Dendritic cell treated with granulocyte-macrophage colony-stimulating factor and Interleukin-4, amounts not matched to agents 40 ng/mL and 50 ng/mL, for 4 days (primary cell): Measurements from ENCODE around the gene RCBTB2.
A peak's percentile ranks its signal among the peaks of the same experiment; 100 is the strongest.
"Not testable (repeated sequence)": the region's sequence is repeated elsewhere in the genome, so short reads cannot be mapped to it uniquely, and the experiment has no call there.

Experiments used
- H3K27ac Mint-ChIP-seq: one replicate; pipeline ENCODE4 v1.8.0; 2022; ENCODE audit warnings: mild to moderate bottlenecking, mixed read lengths
- H3K27me3 Mint-ChIP-seq: one replicate; pipeline ENCODE4 v1.8.0; 2022; ENCODE audit warnings: mild to moderate bottlenecking, mixed read lengths
- H3K36me3 Mint-ChIP-seq: one replicate; pipeline ENCODE4 v1.8.0; 2022; ENCODE audit warnings: low read depth, mixed read lengths
- H3K4me1 Mint-ChIP-seq: one replicate; pipeline ENCODE4 v1.8.0; 2022; ENCODE audit warnings: low read depth, mixed read lengths
- H3K4me3 Mint-ChIP-seq: one replicate; pipeline ENCODE4 v1.8.0; 2022; ENCODE audit warnings: mild to moderate bottlenecking, moderate library complexity, mixed read lengths
- H3K9me3 Mint-ChIP-seq: one replicate; pipeline ENCODE4 v1.8.0; 2022; ENCODE audit warnings: mixed read lengths
- intact Hi-C: fragments of 100-400 bp; cut with micrococcal nuclease; formaldehyde crosslinking; loops from one replicate; pipeline ENCODE4 v1.15.0; 2022

RCBTB2 gene

GRCh38 chr13:48457578-48458242 lies 75.2 kb downstream of the RCBTB2 start:
- peaks cover 86% of the 10 kb centered on the region for H3K36me3 Mint-ChIP-seq
- peak overlapping the region; percentile 8 for H3K27ac Mint-ChIP-seq
- peaks cover 20% of the 10 kb centered on the region for H3K9me3 Mint-ChIP-seq
- H3K4me1 Mint-ChIP-seq: peaks cover 8% of the 10 kb centered on the region
- H3K4me3 Mint-ChIP-seq: no peak overlapping the region
- intact Hi-C loops: no loop called here
- H3K27me3 Mint-ChIP-seq: no peaks in the 10 kb centered on the region

- intact Hi-C loops: no loop called here
- Mint-ChIP-seq H3K9me3 (peaks cover 22% of the 10 kb centered on the region), H3K27ac (no peak overlapping the region), H3K4me3 (no peak overlapping the region), H3K36me3 (peaks cover 88% of the 10 kb centered on the region), H3K4me1 (peaks cover 8% of the 10 kb centered on the region), H3K27me3 (no peaks in the 10 kb centered on the region)
Measured at GRCh38 chr13:48456546-48456945, 76.3 kb downstream of the RCBTB2 start.

GRCh38 chr13:48451196-48451595 lies 81.7 kb downstream of the RCBTB2 start:
- H3K4me3 Mint-ChIP-seq, intact Hi-C loops, H3K27ac Mint-ChIP-seq, H3K27me3 Mint-ChIP-seq: not testable (repeated sequence)
- peaks cover 29% of the 10 kb centered on the region for H3K9me3 Mint-ChIP-seq
- peaks cover 55% of the 10 kb centered on the region for H3K36me3 Mint-ChIP-seq
- peaks cover 23% of the 10 kb centered on the region for H3K4me1 Mint-ChIP-seq

GRCh38 chr13:48449656-48450055 lies 83.2 kb downstream of the RCBTB2 start:
- Mint-ChIP-seq H3K4me3 (no peak overlapping the region), H3K27me3 (no peaks in the 10 kb centered on the region), H3K36me3 (peaks cover 49% of the 10 kb centered on the region), H3K9me3 (peaks cover 24% of the 10 kb centered on the region), H3K27ac (peak overlapping the region; percentile 81), H3K4me1 (peaks cover 19% of the 10 kb centered on the region)
- intact Hi-C loops: loop anchor here (5.0 kb wide), 1 partner anchor 33 kb away; no protein-coding TSS in a partner anchor

GRCh38 chr13:48448959-48449614 lies 83.8 kb downstream of the RCBTB2 start:
- Mint-ChIP-seq H3K4me3 (peak overlapping the region; percentile 44), H3K36me3 (peaks cover 49% of the 10 kb centered on the region), H3K27me3 (no peaks in the 10 kb centered on the region), H3K4me1 (peaks cover 21% of the 10 kb centered on the region), H3K27ac (peak overlapping the region; percentile 81), H3K9me3 (peaks cover 18% of the 10 kb centered on the region)
- intact Hi-C loops: loop anchor here (5.0 kb wide), 1 partner anchor 33 kb away; no protein-coding TSS in a partner anchor

- H3K27ac Mint-ChIP-seq: peak overlapping the region; percentile 81
- H3K27me3 Mint-ChIP-seq: no peaks in the 10 kb centered on the region
- H3K36me3 Mint-ChIP-seq: peaks cover 45% of the 10 kb centered on the region
- intact Hi-C loops: loop anchor here (5.0 kb wide), 1 partner anchor 34 kb away; no protein-coding TSS in a partner anchor
- peaks cover 24% of the 10 kb centered on the region for H3K4me1 Mint-ChIP-seq
- no peak overlapping the region for H3K4me3 Mint-ChIP-seq
- H3K9me3 Mint-ChIP-seq: peaks cover 17% of the 10 kb centered on the region
Measured at GRCh38 chr13:48448285-48448958, 84.5 kb downstream of the RCBTB2 start.

GRCh38 chr13:48446464-48446863 lies 86.4 kb downstream of the RCBTB2 start:
- H3K27ac Mint-ChIP-seq: no peak overlapping the region
- no peaks in the 10 kb centered on the region for H3K27me3 Mint-ChIP-seq
- H3K4me3 Mint-ChIP-seq: no peak overlapping the region
- peaks cover 14% of the 10 kb centered on the region for H3K9me3 Mint-ChIP-seq
- H3K4me1 Mint-ChIP-seq: peaks cover 24% of the 10 kb centered on the region
- H3K36me3 Mint-ChIP-seq: peaks cover 25% of the 10 kb centered on the region
- intact Hi-C loops: loop anchor here (5.0 kb wide), 1 partner anchor 36 kb away; no protein-coding TSS in a partner anchor

- H3K27ac Mint-ChIP-seq: peak overlapping the region; percentile 18
- peaks cover 16% of the 10 kb centered on the region for H3K36me3 Mint-ChIP-seq
- peaks cover 18% of the 10 kb centered on the region for H3K4me1 Mint-ChIP-seq
- H3K9me3 Mint-ChIP-seq: no peaks in the 10 kb centered on the region
- H3K4me3 Mint-ChIP-seq: no peak overlapping the region
- intact Hi-C loops: no loop called here
- H3K27me3 Mint-ChIP-seq: no peaks in the 10 kb centered on the region
Measured at GRCh38 chr13:48443442-48444208, 89.3 kb downstream of the RCBTB2 start.
